Gastroesophageal sphincter (tissue), 3 donors: ENCODE results near the gene PLA2G4B.

ENCODE experiments used
- CTCF ChIP-seq, 4 experiments: fragments of 200-600 bp in 2 of 4; fragments of 450-650 bp in 2 of 4; sonication (generic) in 1 of 4; IDR thresholded peaks; one replicate each; pipeline ENCODE4 v1.5.1; 2017 to 2019; ENCODE audit warnings: antibody characterized with exemption in 4 of 4, mild to moderate bottlenecking in 2 of 4, moderate library complexity in 2 of 4
- EP300 ChIP-seq: sonication (generic); formaldehyde crosslinking; IDR thresholded peaks from one replicate; pipeline ENCODE4 v1.6.1; 2017; ENCODE audit warnings: antibody characterized with exemption, mild to moderate bottlenecking
- POLR2A ChIP-seq, 2 donors: fragments of 450-650 bp; IDR thresholded peaks; one replicate each; pipeline ENCODE4 v1.6.1; 2017; ENCODE audit warnings: antibody characterized with exemption in 2 of 2, mild to moderate bottlenecking in 2 of 2, moderate library complexity in 1 of 2
- POLR2AphosphoS5 ChIP-seq: sonication (generic); formaldehyde crosslinking; IDR thresholded peaks from one replicate; pipeline ENCODE4 v1.6.1; 2017; ENCODE audit warnings: antibody characterized with exemption

GRCh38 chr15:41790169-41790568, 48.5 kb upstream of the PLA2G4B start:
- TF ChIP-seq CTCF (IDR thresholded peaks at IDR 0.05) (no peak), POLR2AphosphoS5 (no peak), POLR2A (IDR thresholded peaks at IDR 0.05) (no peak), EP300 (no peak)
